Neural cell (in vitro differentiated cells): ENCODE measurements around the gene EEF1A2. TPM values are rescaled to one million over a fixed set of nuclear protein-coding genes. Genes with fewer than 3 reads are reported as not detected.
A peak's percentile ranks its signal among the peaks of the same experiment; 100 is the strongest.

ENCODE experiments used
- H2AFZ ChIP-seq: fragments of 200-600, 300-800 bp; sonication (generic), shearing (Covaris generic); 2 replicates; pipeline ENCODE4 v1.6.0; 2014; ENCODE audit warnings: low read depth, mild to moderate bottlenecking, antibody characterized with exemption, low read length, moderate library complexity
- H3F3A ChIP-seq: fragments of 200-600 bp; shearing (Covaris generic); 2 replicates; pipeline ENCODE4 v1.6.1; 2016; ENCODE audit warnings: mild to moderate bottlenecking, moderate library complexity, mixed read lengths, antibody characterized with exemption, low read length; ENCODE audit not compliant: insufficient read depth, poor library complexity, severe bottlenecking
- H3K27ac ChIP-seq: fragments of 200-600, 300-800 bp; sonication (generic), shearing (Covaris generic); 2 replicates; pipeline ENCODE4 v1.5.1; 2014; ENCODE audit warnings: mild to moderate bottlenecking, low read length, moderate library complexity
- H3K27me3 ChIP-seq: fragments of 300-800, 200-600 bp; sonication (generic), shearing (Covaris generic); 2 replicates; pipeline ENCODE4 v1.6.0; 2014; ENCODE audit warnings: mild to moderate bottlenecking, low read depth, low read length, moderate library complexity; ENCODE audit not compliant: insufficient read depth
- H3K36me3 ChIP-seq: fragments of 300-800, 200-600 bp; sonication (generic), shearing (Covaris generic); 2 replicates; pipeline ENCODE4 v1.5.1; 2014; ENCODE audit warnings: mild to moderate bottlenecking, antibody characterized with exemption, low read length, moderate library complexity; ENCODE audit not compliant: insufficient read depth
- H3K4me2 ChIP-seq: fragments of 300-800, 200-600 bp; sonication (generic), shearing (Covaris generic); 2 replicates; pipeline ENCODE4 v1.6.0; 2014; ENCODE audit warnings: mild to moderate bottlenecking, low read length
- H3K4me3 ChIP-seq: fragments of 300-800, 200-600 bp; sonication (generic), shearing (Covaris generic); 2 replicates; pipeline ENCODE4 v1.5.1; 2014; ENCODE audit warnings: mild to moderate bottlenecking, low read length, moderate library complexity
- H3K79me2 ChIP-seq: fragments of 200-600 bp; shearing (Covaris generic); replicated peaks from 2 replicates; pipeline ENCODE4 v1.6.0; 2014; ENCODE audit warnings: mild to moderate bottlenecking, low read length, moderate library complexity; ENCODE audit not compliant: insufficient read depth
- H3K9ac ChIP-seq: fragments of 300-800, 200-600 bp; sonication (generic), shearing (Covaris generic); 2 replicates; pipeline ENCODE4 v1.6.1; 2016; ENCODE audit warnings: mild to moderate bottlenecking, low read length, mixed read lengths
- H3K9me2 ChIP-seq: fragments of 200-600 bp; shearing (Covaris generic); 2 replicates; pipeline ENCODE4 v1.6.1; 2016; ENCODE audit warnings: mild to moderate bottlenecking, low read length, mixed read lengths; ENCODE audit not compliant: insufficient read depth
- H3K9me3 ChIP-seq: fragments of 200-600, 300-800 bp; sonication (generic), shearing (Covaris generic); 2 replicates; pipeline ENCODE4 v1.6.1; 2016; ENCODE audit warnings: mild to moderate bottlenecking, mixed run types, low read length, moderate library complexity, mixed read lengths
- H4K20me1 ChIP-seq: fragments of 200-600 bp; shearing (Covaris generic); 2 replicates; pipeline ENCODE4 v1.6.1; 2016; ENCODE audit warnings: mild to moderate bottlenecking, mixed run types; ENCODE audit not compliant: insufficient read depth
- EP300 ChIP-seq: fragments of 450-650 bp; conservative IDR thresholded peaks from 2 replicates; pipeline ENCODE4 v1.6.1; 2014; ENCODE audit warnings: antibody characterized with exemption, mild to moderate bottlenecking, moderate library complexity; ENCODE audit not compliant: poor library complexity, severe bottlenecking
- EZH2 ChIP-seq: fragments of 200-600, 300-800 bp; shearing (Covaris generic), sonication (generic); IDR thresholded peaks from 2 replicates; pipeline ENCODE4 v1.6.1; 2014; ENCODE audit warnings: antibody characterized with exemption, low read length, borderline replicate concordance, mild to moderate bottlenecking; ENCODE audit not compliant: insufficient read depth, poor library complexity, severe bottlenecking
- MXI1 ChIP-seq: fragments of 450-650 bp; conservative IDR thresholded peaks from 2 replicates; pipeline ENCODE4 v1.6.1; 2014; ENCODE audit warnings: antibody characterized with exemption, mild to moderate bottlenecking; ENCODE audit not compliant: poor library complexity, severe bottlenecking
- POLR2AphosphoS5 ChIP-seq: IDR thresholded peaks from 2 replicates; pipeline ENCODE4 v1.6.1; 2012
- RAD21 ChIP-seq: fragments of 450-650 bp; conservative IDR thresholded peaks from 2 replicates; pipeline ENCODE4 v1.6.1; 2014; ENCODE audit warnings: antibody characterized with exemption, mild to moderate bottlenecking, moderate library complexity
- REST ChIP-seq: IDR thresholded peaks from 2 replicates; pipeline ENCODE4 v1.6.1; 2012; ENCODE audit warnings: borderline replicate concordance
- SMC3 ChIP-seq: fragments of 450-650 bp; conservative IDR thresholded peaks from 2 replicates; pipeline ENCODE4 v1.6.1; 2014; ENCODE audit warnings: antibody characterized with exemption, mild to moderate bottlenecking, moderate library complexity; ENCODE audit not compliant: poor library complexity
- TAF1 ChIP-seq: IDR thresholded peaks from 2 replicates; pipeline ENCODE4 v1.6.1; 2012; ENCODE audit warnings: low read depth
- polyA plus RNA-seq: library from polyadenylated mRNA; depleted of rRNA; stranded (reverse); fragments of >200 nt; gene quantifications from 2 replicates; pipeline ENCODE4 v1.2.3, GENCODE V29; 2014
- TF ChIP-seq, protein P1 (sequence below): fragments of 450-650 bp; IDR thresholded peaks from 2 replicates; pipeline ENCODE4 v1.5.1; 2014; ENCODE audit warnings: antibody characterized with exemption, mild to moderate bottlenecking, moderate library complexity; ENCODE audit not compliant: poor library complexity, severe bottlenecking

Gene EEF1A2
- polyA plus RNA-seq, 1 donor from 2014 or later: 208 TPM

GRCh38 chr20:63502671-63503172 lies 3.8 kb upstream of the EEF1A2 start:
- H3K79me2 ChIP-seq: no peaks in the 10 kb centered on the region
- H3K9me2 ChIP-seq: no peaks in the 10 kb centered on the region
- H4K20me1 ChIP-seq: no peaks in the 10 kb centered on the region
- H3K27ac ChIP-seq: peak overlapping the region; percentile 88
- peak overlapping the region; percentile 55 for H3K4me3 ChIP-seq
- peak overlapping the region; percentile 79 for H3K9ac ChIP-seq
- no peaks in the 10 kb centered on the region for H3K27me3 ChIP-seq
- peaks cover 8% of the 10 kb centered on the region for H3K9me3 ChIP-seq
- no peaks in the 10 kb centered on the region for H3K36me3 ChIP-seq
- peak overlapping the region; percentile 17 for H3K4me2 ChIP-seq
- no peak overlapping the region for H2AFZ ChIP-seq
- TF ChIP-seq EZH2 (no peak), POLR2AphosphoS5 (no peak), SMC3 (no peak), RAD21 (no peak), MXI1 (no peak), REST (no peak), TAF1 (no peak), EP300 (no peak)
- TF ChIP-seq, protein P1, sequence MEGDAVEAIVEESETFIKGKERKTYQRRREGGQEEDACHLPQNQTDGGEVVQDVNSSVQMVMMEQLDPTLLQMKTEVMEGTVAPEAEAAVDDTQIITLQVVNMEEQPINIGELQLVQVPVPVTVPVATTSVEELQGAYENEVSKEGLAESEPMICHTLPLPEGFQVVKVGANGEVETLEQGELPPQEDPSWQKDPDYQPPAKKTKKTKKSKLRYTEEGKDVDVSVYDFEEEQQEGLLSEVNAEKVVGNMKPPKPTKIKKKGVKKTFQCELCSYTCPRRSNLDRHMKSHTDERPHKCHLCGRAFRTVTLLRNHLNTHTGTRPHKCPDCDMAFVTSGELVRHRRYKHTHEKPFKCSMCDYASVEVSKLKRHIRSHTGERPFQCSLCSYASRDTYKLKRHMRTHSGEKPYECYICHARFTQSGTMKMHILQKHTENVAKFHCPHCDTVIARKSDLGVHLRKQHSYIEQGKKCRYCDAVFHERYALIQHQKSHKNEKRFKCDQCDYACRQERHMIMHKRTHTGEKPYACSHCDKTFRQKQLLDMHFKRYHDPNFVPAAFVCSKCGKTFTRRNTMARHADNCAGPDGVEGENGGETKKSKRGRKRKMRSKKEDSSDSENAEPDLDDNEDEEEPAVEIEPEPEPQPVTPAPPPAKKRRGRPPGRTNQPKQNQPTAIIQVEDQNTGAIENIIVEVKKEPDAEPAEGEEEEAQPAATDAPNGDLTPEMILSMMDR: no peak
- H3F3A ChIP-seq: no peaks in the 10 kb centered on the region

DNA sequence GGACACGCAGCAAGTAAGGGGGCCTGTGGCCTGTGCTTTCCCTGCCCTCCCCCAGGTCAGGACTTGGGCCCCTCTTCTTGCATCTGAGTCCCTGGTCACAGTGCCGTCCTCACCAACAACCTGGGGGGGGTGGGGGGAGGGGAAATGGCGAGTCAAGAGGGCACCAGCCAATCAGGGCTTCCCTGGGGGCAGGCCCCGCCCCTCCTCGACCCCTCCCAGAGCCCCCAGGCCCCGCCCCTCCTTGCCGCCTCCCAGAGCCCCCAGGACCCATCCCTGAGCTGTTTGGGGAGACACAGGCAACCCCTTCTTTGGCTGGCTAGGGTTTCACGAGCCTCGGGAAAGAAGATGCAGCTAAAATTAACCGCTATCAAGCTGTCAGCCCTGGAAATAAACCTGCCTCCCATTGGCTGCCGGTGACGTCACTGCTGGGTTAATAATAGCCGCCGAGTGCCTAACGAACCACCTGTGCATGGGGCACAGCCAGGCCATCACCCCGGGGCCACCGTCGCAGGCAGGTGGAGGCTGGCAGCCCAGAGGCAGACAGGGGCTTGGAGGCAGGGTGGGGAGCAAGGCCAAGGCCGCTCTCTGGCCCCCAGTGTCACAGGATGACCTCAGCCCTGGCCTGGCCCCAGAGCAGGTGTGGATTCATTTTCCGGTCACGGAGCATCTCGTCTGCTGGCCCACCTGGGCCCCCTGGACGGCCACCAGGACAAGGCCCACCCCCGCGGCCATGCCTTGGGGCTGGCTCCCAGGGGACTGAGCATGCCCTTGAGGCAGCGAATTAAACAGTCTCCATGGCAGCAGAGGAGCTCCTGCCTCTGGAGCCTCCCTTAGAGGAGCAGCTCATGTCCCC lies 3.2 kb upstream of the EEF1A2 start:
- H3K79me2 ChIP-seq: peaks cover 3% of the 10 kb centered on the region
- no peak overlapping the region for H2AFZ ChIP-seq
- H3K4me2 ChIP-seq: peak overlapping the region; percentile 17
- TF ChIP-seq POLR2AphosphoS5 (peak; percentile 51), REST (no peak), MXI1 (no peak), TAF1 (no peak), EZH2 (no peak), EP300 (peak; percentile 10), SMC3 (no peak), RAD21 (no peak)
- TF ChIP-seq, protein P1: no peak
- H3K4me3 ChIP-seq: peak overlapping the region; percentile 55
- H3K27ac ChIP-seq: peak overlapping the region; percentile 88
- peak overlapping the region; percentile 79 for H3K9ac ChIP-seq
- no peaks in the 10 kb centered on the region for H3F3A ChIP-seq
- no peaks in the 10 kb centered on the region for H3K36me3 ChIP-seq
- H4K20me1 ChIP-seq: no peaks in the 10 kb centered on the region
- no peaks in the 10 kb centered on the region for H3K27me3 ChIP-seq
- H3K9me3 ChIP-seq: peaks cover 6% of the 10 kb centered on the region
- no peaks in the 10 kb centered on the region for H3K9me2 ChIP-seq
